Measurements from ENCODE around the gene PHF1. TPM values are rescaled to one million over a fixed set of nuclear protein-coding genes. Genes with fewer than 3 reads are reported as not detected.

Gene PHF1
- total and polyA plus RNA-seq, 9 donors, result 80.7 to 182 (median 123) TPM

- TF ChIP-seq POLR2A (IDR thresholded peaks at IDR 0.05), result no peak
- TF ChIP-seq CTCF (IDR thresholded peaks at IDR 0.05), result no peak
- TF ChIP-seq EP300 (IDR thresholded peaks at IDR 0.05), result no peak
- no peak overlapping the region for H3K4me3 ChIP-seq
- H3K36me3 ChIP-seq, result no peaks in the 10 kb centered on the region
- DNase-seq, result no peak
- intact Hi-C loops (cut with DNase I), result no loop called here
- H3K9me3 ChIP-seq, result no peaks in the 10 kb centered on the region
- no peaks in the 10 kb centered on the region for H3K27me3 ChIP-seq
- H3K4me1 ChIP-seq (ENCODE audit: insufficient read depth), result peaks cover 21% of the 10 kb centered on the region
- WGBS, 3 donors, result 60 to 69% (median 68%) methylated on average over 12 of the region's 12 CpGs
- peak overlapping the region in 1 of 2 donors; percentile 27 for H3K27ac ChIP-seq
These were observed 21.2 kb downstream of the PHF1 start for GRCh38 chr6:33431880-33432541.

- Histone ChIP-seq H3K27ac (peak overlapping the region; percentile 53 to 67), H3K4me1 (ENCODE audit: insufficient read depth) (peaks cover 21% of the 10 kb centered on the region), H3K36me3 (no peaks in the 10 kb centered on the region), H3K4me3 (no peak overlapping the region), H3K27me3 (no peaks in the 10 kb centered on the region), H3K9me3 (no peaks in the 10 kb centered on the region)
- 69 to 74% (median 71%) methylated on average over 10 of the region's 10 CpGs for WGBS, 3 donors
- peak in 1 of 5 donors; percentile 24 for DNase-seq
- no peak for TF ChIP-seq POLR2A (IDR thresholded peaks at IDR 0.05)
- TF ChIP-seq EP300 (IDR thresholded peaks at IDR 0.05), result no peak
- TF ChIP-seq CTCF (IDR thresholded peaks at IDR 0.05), result no peak
- intact Hi-C loops (cut with DNase I), result no loop called here
These were observed 21.7 kb downstream of the PHF1 start for GRCh38 chr6:33432546-33432945.

- no peaks in the 10 kb centered on the region for H3K36me3 ChIP-seq
- peak in 1 of 5 donors; percentile 17 for DNase-seq
- H3K27ac ChIP-seq, result peak overlapping the region; percentile 53 to 67
- 90 to 100% (median 95%) methylated on average over 1 of the region's 1 CpG for WGBS, 3 donors
- intact Hi-C loops (cut with DNase I), result no loop called here
- TF ChIP-seq CTCF (IDR thresholded peaks at IDR 0.05), result no peak
- no peak for TF ChIP-seq POLR2A (IDR thresholded peaks at IDR 0.05)
- no peak for TF ChIP-seq EP300 (IDR thresholded peaks at IDR 0.05)
- H3K9me3 ChIP-seq, result no peaks in the 10 kb centered on the region
- H3K27me3 ChIP-seq, result no peaks in the 10 kb centered on the region
- no peak overlapping the region for H3K4me3 ChIP-seq
- peaks cover 21% of the 10 kb centered on the region for H3K4me1 ChIP-seq (ENCODE audit: insufficient read depth)
These were observed 22.3 kb downstream of the PHF1 start for GRCh38 chr6:33433001-33433543.

- intact Hi-C loops (cut with DNase I), result no loop called here
- Histone ChIP-seq H3K36me3 (no peaks in the 10 kb centered on the region), H3K27ac (peak overlapping the region; percentile 53 to 67), H3K4me3 (no peak overlapping the region), H3K27me3 (no peaks in the 10 kb centered on the region), H3K9me3 (no peaks in the 10 kb centered on the region), H3K4me1 (ENCODE audit: insufficient read depth) (peaks cover 16% of the 10 kb centered on the region)
- WGBS, 3 donors, result 12 to 16% (median 14%) methylated on average over 16 of the region's 17 CpGs
- DNase-seq, result peak; percentile 46 to 69 (median 66)
- TF ChIP-seq EP300 (IDR thresholded peaks at IDR 0.05), result no peak
These were observed 22.9 kb downstream of the PHF1 start for GRCh38 chr6:33433544-33434191.

- no peaks in the 10 kb centered on the region for H3K36me3 ChIP-seq
- TF ChIP-seq EP300 (IDR thresholded peaks at IDR 0.05), result no peak
- no peak for TF ChIP-seq CTCF (IDR thresholded peaks at IDR 0.05)
- TF ChIP-seq POLR2A (IDR thresholded peaks at IDR 0.05), result no peak
- intact Hi-C loops (cut with DNase I), result no loop called here
- no peak overlapping the region for H3K27ac ChIP-seq
- no peak for DNase-seq
- WGBS, 3 donors, result 81 to 91% (median 85%) methylated on average over 4 of the region's 4 CpGs
- no peak overlapping the region for H3K4me3 ChIP-seq
- H3K27me3 ChIP-seq, result no peaks in the 10 kb centered on the region
- H3K9me3 ChIP-seq, result no peaks in the 10 kb centered on the region
- peaks cover 8% of the 10 kb centered on the region for H3K4me1 ChIP-seq (ENCODE audit: insufficient read depth)
These were observed 24.1 kb downstream of the PHF1 start for GRCh38 chr6:33434961-33435360.
